GM21786 (cell line): ENCODE measurements around the gene SLF2.

Experiments
- ATAC-seq: cut with Tn5 transposase; IDR thresholded peaks from one replicate; pipeline ENCODE4 v1.9.1; 2021; ENCODE audit not compliant: unreplicated experiment

SLF2 gene

DNA sequence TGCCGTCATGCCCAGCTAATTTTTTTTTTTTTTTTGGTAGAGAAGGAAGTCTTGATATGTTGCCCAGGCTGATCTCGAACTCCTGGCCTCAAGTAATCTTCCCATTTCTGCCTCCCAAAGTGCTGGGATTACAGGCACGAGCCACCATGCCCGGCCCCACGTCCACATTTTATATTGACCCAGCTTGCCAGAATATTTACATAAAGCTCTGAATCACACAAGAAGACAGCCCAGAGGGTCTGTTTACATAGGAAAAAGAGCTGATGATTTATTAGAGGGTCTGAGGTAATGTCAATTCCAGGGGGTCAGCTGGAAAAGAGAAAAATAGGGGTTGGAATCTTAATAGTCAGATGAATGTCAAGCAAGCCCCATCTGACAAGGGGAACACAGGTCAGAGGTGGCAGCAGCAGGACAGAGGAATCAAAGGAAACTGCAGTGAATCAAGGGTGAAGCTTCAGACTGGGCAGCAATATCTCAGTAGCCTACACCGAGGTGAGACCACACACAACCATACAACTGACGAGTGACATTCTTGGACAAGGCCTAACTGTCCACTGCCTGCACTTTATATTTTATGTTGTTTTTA lies 15.8 kb upstream of the SLF2 start:
- no peak for ATAC-seq

DNA sequence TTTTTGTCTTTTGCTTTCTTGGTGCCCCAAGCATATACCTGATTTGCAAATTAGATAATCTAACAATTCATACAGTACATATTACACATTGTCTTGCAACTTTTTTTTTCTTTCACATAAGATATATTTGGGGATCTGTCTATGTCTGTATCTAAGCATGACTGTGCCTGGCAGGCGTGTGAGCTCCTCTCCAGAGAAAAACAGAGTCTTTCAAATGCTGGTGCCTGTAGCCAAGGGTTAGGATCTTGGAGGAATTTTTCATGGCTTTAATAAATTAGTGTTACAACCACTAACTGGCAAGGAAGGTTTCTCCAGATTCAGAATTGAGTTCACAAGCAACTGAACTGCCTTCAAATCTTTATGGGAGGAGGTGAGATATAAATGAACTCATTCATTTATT lies 14.8 kb upstream of the SLF2 start:
- ATAC-seq, result no peak

DNA sequence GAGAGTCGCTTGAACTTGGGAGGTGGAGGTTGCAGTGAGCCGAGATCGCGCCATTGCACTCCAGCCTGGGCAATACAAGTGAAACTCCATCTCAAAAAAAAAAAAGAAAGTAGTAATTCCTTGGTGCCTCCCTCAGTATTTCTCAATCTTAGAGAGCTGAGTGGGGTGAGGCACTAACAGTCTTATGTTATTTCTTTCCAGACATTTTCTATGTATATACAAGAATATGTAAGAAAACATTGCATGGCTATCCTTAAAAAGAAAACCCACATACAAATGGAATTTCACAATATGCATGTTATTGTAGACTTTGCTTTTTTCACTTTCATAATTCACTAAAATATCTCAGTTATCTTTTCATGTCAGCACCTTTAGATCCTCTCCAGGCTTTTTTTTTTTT lies 13.6 kb upstream of the SLF2 start:
- ATAC-seq, result no peak

DNA sequence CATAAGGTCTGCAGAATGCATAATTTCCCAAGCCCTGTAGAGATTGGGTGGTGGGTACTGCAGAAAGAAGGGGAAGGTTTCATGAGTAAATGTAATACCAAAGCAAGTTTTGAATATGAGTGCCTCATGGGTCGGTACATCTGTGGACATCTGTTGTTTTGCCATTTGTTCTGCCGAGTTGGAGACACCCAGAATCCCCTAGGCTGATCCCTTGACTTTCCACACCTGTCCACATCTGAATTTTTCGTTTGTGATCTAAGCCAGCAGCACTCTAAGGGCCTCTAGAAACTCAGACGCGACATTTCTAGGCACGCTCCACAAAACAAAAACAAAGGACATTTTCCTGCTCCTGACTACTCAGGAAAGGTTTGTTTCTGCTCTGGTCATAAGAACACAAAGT lies 11.7 kb upstream of the SLF2 start:
- no peak for ATAC-seq

DNA sequence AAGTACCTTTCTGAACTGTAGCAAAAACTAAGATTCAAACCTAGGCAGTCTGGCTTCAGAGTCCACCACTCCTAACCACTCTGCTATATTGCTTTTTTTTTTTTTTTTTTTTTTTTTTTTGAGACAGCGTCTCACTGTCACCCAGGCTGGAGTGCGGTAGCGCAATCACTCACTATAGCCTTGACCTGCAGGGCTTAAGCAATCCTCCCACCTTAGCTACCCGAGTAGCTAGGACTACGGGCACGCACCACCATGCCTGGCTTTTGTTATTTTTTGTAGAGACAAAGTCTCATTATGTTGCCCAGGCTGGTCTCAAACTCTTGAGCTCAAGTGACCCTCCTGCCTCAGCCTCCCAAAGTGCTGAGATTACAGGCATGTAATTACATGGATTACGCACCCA lies 10.1 kb upstream of the SLF2 start:
- ATAC-seq, result no peak

DNA sequence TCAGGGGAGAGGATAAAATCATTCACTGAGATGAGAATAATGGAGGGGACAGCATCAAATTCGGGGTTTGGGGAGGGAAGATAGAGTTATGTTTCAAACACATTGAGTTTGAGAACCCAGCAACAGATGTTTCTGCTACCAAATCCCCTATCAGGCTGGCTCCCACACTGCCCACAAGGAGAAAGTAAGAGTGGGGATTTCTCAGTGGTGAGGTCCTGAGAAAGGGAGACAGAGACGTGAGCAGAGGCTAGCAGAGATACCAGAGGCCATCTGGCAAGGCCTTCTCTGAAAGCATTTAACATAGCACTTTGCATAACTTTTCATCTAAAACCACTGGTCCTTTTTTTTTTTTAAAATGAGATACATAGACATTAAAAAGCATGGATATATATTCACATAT lies 7.8 kb upstream of the SLF2 start:
- no peak for ATAC-seq

DNA sequence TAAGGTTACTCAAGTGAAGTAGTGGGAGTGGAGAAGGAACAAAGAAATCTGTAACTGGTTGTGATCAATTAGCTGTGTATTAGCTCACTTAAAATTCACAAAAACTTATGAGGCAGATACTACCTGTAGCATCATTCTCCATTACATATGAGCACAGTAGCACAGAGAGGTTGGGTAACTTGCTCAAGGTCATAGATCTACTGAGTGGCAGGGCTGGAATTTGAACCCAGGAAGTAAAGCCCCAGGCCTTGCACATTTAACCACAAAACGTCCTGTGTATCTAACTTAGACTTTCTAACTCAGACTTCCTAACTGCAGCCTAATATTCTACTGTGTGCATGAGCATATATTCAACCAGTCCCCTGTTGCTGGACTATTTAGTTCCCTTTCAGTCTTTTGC lies 5.6 kb upstream of the SLF2 start:
- ATAC-seq, result no peak

DNA sequence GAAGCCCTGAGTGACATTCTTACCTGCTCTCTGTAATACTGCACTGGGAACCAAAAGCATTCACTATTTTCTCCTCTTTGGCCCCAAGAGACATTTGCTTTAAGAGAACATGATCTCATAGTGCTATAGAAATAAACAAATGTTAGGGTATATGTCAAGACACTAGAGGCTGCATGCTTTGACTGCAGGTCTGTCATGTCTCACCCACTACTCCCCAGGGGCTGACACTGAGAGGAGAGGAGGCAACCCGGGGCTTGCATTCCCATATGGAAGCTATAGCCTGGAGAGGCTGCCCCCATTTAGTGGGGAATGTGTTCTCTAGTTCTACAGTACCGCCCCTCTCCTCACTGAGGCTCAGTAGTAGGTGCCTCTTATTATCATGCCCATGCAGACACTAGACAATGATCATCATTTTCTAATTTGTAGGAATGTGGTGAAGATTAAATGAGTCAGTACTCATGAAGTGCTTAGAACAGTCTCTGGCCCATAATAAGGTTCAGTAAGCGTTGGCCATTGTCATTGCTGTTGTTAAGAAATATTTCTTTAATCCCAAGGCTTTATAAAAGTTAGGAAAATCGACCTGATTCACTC lies 4.9 kb upstream of the SLF2 start:
- no peak for ATAC-seq

DNA sequence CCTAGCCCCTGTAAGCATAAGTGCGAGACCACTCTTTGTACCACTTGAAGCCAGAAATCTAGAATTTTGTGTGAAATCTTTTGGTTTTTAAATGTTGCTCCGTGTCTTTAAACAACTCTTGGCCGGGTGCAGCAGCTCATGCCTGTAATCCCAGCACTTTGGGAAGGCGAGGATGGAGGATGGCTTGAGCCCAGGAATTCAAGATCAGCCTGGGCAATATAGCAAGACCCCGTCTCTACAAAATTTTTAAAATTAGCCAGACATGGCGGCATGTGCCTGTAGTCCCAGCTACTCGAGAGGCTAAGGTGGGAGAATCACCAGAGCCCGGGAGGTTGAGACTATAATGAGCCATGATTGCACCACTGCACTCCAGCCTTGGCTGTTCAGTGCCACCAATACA lies 4.4 kb upstream of the SLF2 start:
- no peak for ATAC-seq

DNA sequence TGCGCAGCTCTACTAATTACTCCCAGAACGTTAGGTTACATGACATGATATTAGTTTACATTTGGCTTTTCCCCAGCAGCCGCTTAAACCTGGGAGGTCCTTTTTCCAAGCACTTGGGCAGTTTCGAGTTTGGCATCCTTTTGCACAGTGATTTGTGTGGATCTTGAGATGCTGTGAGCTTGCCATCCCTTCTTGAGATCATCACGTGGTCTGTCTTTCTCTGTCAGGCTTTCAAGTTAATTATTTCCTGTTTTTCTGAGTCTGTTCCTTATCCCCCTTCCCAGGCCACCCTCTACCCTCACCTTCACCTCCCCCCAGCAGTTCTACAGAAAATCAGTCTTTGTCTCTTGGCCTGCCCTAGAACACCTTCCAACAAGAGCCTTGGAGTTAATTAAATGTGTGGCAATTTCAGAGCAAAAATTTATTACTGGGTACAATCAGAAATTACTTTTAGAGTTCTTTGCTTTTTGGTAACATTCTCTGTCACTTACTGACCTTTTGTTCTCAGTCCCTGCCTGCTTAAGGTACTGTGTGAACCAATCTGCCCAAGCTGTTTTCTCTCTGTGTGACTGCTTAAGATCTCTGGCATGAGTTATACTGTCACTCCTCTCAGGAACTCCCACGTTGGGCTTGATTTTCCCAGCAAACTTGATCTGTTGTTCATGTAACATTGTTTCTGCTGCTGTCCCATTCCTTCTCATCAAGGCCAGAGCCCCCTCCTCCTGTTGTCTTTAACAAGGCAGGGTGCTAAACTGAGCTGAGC lies 3.1 kb upstream of the SLF2 start:
- ATAC-seq, result no peak

DNA sequence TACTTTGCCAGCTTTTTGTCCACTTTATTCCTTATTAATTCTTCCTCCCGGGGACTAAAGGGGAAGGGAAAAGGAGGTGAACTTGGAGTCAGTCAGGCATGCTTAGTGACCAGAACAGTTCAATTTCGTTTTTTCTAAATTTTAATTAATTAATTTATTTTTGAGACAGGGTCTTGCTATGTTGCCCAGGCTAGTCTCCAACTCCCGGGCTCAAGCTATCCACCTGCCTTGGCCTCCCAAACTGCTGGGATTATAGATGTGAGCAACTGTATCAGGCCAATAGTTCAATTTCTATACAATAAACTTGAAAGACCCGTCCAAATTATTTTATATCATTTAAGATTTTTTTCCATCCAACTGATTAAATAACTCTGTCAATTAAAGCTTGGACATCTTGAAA lies 1.3 kb upstream of the SLF2 start:
- no peak for ATAC-seq

DNA sequence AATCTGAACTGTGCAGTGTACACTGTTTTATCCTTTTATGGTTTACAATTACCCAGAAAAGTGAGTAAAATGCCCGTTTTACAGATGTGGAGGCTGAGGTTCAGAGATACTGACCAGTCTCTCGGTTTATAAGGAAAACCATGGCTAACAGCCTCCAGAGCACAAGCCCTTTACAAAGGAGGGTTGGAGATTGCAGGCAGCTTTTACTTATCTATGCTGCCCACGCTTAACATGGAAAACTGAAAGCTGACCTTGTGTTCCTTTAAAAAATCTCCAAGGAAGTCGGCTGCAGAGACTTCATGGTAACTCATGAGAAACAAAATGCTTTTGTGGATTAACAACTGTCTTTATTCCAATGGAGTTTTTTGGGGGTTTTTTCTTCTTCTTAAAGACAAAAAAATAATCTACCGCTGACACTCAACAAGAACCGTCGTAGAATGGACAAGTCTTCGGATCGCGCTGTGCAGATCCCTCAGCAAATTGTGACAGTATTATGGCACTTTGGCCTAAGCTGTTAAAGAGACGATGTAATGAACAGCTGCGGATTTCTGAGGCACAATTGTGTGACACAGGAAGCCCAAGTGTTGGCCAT lies 654 bp upstream of the SLF2 start:
- ATAC-seq, result no peak

DNA sequence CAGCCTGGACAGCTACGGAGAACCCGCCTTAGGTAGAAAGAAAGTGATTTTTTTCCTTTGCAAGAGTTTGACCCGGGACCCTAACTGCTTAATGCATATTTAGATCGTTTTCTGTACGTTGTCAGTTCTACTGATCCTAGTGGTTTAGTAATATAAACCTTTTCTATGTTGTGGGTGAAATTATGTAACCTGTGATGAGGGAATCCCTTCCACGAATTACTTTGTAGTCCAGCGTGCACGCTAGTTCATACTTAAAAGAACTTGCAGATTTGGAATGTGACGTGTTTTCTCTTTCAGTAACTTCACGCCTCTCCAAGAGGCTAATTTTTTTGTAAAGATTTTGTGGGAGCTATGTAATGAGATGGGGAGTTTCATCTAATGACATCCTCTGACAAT lies 705 bp downstream of the SLF2 start:
- no peak for ATAC-seq

DNA sequence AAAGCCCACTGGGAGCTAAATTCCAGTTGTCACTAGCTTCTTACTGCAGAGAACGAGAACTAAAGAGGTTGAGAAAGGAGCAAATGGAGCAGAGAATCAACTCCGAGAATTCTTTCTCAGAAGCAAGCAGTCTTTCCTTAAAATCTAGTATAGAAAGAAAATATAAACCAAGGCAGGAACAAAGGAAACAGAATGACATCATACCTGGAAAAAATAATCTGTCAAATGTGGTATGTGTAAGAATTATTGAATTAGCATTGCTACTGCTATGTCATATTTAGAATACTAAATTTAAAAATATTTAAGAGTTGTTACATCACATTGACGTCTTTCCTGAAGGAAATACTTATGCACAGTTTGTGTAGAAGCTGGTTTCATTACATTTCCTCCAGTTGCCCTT lies 4.3 kb downstream of the SLF2 start:
- ATAC-seq, result no peak

DNA sequence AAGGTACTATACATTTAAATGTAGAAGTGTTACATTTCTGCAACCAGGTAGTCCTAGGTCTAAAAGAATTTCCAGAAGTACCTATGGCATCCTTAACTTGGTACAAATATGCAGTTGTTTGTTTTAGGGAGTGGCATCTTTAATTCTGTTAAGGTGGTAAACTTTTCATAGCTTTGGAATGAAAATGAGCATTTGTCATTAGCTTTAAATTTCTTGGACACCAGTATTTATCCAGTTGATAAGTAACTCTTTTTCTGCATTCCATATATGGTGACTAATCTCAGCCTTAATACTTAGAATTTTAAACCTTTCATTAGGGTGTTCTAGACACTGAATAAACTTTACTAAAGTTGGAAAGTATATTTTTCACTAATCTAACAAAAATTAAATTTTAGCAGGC lies 10.8 kb downstream of the SLF2 start:
- ATAC-seq, result no peak

DNA sequence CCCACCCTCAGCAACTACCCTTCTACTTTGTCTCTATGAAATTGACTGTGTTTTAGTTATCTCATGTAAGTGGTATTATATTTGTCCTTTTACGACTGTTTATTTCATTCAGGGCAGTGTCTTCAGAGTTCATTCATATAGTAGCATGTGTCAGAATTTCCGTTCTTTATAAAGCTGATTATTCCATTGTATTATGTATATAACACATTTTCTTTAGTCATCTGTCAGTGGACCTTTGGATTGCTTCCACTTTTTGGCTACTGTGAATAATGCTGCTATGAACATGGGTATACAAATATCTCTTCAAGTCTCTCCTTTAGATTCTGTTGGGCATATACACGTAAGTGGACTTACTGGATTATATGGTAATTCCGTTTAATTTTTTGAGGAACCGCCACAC lies 14.5 kb downstream of the SLF2 start:
- no peak for ATAC-seq

DNA sequence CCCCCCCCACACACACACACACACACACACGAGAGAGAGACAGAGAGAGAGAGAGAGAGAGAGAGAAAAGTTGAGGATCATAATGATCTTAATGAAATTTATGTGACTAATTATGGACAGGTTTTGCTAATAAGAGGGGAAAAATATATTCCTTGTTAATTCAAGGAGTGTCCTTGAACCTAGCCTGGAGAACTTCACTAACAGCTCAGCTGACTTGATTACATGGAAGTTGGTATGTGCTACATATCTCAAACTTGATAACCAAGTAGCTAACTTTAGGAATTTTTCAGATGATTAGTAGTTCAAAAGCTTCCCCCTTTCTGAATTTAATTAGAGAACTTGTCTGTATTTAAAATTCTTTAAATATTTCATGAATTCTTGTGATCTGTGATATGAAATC lies 15.3 kb downstream of the SLF2 start:
- no peak for ATAC-seq

DNA sequence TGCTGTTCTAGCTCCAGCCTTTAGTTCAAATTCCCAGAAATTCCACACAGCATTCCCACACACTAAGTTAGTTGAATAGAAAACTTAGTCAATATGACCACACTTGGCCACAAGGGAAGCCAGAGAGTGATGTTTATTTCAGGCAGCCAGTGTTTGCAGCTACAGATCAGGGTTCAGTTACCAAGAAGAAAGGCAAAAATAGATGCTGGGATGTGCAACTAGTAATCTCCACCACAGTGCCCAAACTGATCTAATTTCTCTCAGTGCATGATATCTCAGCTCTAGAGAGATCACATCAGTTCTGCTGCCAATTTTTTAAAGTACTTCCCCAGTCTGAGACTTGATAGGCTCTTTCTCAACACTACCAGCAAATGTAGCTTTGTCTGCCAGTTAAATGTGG lies 17.6 kb downstream of the SLF2 start:
- ATAC-seq, result no peak

DNA sequence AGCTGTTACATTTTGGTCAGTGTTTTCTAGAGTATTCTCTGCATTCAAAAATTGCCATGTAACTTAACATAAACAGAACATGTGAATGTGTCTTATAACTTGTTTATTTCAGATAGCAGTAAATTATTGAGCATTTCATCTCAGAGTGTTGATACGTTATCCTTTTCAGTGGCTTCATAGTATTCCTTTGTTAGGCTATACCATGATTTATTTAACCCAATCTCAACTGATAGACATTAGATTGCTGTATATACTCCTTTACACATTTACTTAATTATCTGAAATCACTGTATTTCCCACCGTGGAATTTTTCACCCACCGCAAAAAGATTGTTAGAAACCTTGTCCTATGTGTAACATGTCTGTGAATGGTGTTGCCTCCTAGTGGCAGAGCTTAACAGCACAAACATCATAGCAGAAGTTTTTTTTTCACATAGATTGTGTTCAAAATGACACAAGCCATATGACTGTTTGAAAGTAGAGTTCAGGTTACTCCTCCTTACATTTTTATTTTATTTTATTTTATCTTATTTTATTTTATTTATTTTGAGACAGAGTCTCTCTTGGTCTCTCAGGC lies 21.4 kb downstream of the SLF2 start:
- ATAC-seq, result no peak

DNA sequence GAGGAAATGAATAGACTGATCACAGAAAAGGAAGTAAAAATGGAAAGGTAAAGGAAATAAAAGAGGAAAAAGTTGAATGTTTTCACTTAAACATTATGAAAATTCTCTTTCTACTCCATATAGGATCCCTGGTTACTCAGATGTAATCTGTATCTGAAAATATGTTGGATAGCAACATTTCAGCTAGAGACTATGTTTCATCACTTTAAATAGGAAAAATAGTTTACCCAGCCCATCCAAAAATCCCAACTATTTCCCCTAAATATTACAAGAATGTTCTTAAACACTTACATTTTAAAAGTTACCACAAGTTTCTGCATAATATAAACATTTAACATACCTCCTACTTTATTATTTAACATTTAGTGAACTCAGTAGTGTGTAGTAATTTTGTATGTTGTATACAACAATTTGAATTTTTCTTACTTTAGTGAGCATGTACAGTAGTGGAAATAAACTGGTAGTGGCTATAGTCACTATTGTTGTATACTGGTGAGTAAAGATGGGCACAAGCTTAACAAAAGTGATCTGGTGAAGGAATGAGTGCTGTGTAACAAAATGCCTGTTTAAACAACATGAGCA lies 27.1 kb downstream of the SLF2 start:
- no peak for ATAC-seq

DNA sequence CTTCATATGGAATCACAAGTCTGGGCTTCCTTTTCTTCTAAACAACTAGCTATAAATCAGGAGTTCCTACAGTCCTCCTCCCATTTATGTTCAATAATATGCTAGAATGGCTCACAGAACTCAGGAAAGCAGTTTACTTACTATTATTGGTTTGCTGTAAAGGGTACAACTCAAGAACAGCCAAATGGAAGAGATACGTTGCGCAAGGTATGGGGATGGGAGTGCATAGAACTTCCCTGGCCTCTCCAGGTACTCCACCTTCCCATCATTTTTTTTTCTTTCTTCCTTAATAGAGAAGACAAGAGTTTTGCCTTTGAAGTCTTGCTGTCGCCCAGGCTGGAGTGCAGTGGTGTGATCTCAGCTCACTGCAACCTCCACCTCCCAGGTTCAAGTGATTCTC lies 29.5 kb downstream of the SLF2 start:
- no peak for ATAC-seq

DNA sequence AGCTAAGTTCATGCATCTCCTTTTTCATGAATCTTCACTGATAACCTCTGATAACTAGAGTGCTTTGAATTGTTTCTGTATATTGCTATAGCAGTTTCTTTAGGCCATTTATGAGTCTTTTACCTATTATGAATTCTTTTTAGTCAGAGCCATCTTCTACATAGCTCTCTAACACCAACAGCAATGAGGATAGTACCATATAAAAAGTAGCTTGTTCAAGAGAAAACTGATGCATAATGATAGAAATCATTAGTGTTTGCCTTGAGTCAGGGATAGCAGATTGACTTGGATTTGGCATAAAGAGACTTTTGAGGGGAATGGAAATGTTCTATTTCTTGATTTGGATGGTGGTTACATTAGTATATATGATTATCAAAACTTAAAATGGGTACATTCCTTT lies 30.7 kb downstream of the SLF2 start:
- ATAC-seq, result no peak
